ENCODE data around the gene ADORA2B. TPM values are rescaled to one million over a fixed set of nuclear protein-coding genes. Genes with fewer than 3 reads are reported as not detected.

ADORA2B gene
- total RNA-seq, 1 donor from 2014 or later: 6.4 TPM

Other genes with a start within 250 kb of the ADORA2B start
- 25.4 and 37.0 TPM in 2 replicates for gene ZNF286A, start 245.4 kb upstream of the ADORA2B start, total RNA-seq
- not detected in 2 replicates for gene TBC1D26, start 212.8 kb upstream of the ADORA2B start, total RNA-seq
- gene ZSWIM7, start 54.6 kb downstream of the ADORA2B start, total RNA-seq: 14.9 and 32.6 TPM in 2 replicates
- 35.9 and 53.5 TPM in 2 replicates for gene TTC19, start 54.7 kb downstream of the ADORA2B start, total RNA-seq

All from dermis microvascular lymphatic vessel endothelial cell (primary cell).